Choroid plexus epithelial cell (primary cell): ENCODE measurements around the gene ATXN1.

Source experiments
- DNase-seq: peaks from one replicate; pipeline ENCODE4 v3.0.0-alpha.2; 2010; ENCODE audit warnings: low read depth
- H3K4me3 ChIP-seq: 2 replicates; pipeline ENCODE4 v1.5.1; 2011; ENCODE audit warnings: low read depth, mild to moderate bottlenecking, control low read depth, low read length, moderate library complexity
- TF ChIP-seq, protein P1 (sequence below): conservative IDR thresholded peaks from 2 replicates; pipeline ENCODE4 v1.5.1; 2011; ENCODE audit warnings: low read depth, mild to moderate bottlenecking, control low read depth, inconsistent platforms, low read length, moderate library complexity

Gene ATXN1

DNA sequence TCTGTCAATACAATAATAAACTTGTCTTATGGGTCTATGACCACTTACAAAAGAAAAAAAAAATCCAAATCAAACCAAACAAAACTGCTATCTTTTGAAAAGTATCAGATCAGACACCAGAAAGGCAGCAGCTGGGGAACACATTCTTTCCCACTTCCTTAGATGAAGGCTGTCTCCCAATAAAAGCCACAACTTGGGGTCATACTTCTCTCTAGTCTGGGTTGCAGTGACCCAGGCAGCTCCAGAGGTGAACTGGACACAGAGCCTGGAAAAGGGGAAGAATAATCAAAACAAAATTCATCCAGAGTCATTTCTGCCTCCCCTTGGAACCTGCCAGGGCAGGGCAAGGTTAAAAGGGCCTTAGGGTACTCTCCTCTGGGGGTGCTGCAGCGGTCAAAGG lies 19.1 kb downstream of the ATXN1 start:
- H3K4me3 ChIP-seq: no peak overlapping the region
- DNase-seq: no peak
- TF ChIP-seq, protein P1, sequence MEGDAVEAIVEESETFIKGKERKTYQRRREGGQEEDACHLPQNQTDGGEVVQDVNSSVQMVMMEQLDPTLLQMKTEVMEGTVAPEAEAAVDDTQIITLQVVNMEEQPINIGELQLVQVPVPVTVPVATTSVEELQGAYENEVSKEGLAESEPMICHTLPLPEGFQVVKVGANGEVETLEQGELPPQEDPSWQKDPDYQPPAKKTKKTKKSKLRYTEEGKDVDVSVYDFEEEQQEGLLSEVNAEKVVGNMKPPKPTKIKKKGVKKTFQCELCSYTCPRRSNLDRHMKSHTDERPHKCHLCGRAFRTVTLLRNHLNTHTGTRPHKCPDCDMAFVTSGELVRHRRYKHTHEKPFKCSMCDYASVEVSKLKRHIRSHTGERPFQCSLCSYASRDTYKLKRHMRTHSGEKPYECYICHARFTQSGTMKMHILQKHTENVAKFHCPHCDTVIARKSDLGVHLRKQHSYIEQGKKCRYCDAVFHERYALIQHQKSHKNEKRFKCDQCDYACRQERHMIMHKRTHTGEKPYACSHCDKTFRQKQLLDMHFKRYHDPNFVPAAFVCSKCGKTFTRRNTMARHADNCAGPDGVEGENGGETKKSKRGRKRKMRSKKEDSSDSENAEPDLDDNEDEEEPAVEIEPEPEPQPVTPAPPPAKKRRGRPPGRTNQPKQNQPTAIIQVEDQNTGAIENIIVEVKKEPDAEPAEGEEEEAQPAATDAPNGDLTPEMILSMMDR: no peak

DNA sequence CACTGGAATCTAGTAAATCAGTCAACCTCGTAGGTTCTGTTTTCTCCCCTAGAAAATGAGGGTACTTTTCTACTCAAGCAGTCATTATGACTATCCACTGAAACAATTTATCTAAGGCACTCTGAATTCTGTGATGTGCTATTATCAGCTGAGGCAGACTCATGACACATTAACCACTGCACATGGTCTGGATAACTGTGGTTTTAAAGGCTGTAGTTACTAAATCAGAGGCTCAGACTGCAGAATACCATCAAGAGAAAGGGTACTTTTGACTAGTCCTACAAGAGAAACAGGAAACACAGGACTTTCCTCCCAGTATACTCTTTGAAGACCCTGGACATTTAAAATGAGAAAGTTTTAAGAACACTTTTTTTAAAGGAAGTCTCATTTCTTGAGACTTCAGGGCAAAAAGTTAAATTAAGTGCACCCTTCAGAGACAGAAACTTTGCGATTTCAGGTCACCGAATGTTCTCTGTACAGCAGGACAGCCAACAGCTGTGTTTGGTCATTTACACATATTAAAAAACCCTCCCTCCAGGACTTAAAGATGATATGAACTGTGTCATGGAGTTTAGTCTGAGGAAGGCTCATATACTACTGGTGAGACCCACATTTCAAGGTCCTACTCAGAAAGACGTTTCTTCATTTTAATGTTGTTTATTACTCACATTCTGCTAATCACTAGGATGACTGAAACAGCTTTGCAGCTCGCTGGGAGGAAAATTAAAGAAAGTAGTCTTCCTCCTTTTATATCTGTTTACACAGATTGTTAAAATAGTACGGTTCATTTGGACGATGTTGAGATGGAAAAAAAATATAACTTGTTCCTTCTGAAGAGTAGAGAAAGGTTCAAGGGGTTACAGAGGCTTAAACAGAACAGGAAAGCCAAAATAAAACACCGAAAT lies 19.9 kb downstream of the ATXN1 start:
- no peak overlapping the region for H3K4me3 ChIP-seq
- TF ChIP-seq, protein P1: no peak
- peak; percentile 98 for DNase-seq

DNA sequence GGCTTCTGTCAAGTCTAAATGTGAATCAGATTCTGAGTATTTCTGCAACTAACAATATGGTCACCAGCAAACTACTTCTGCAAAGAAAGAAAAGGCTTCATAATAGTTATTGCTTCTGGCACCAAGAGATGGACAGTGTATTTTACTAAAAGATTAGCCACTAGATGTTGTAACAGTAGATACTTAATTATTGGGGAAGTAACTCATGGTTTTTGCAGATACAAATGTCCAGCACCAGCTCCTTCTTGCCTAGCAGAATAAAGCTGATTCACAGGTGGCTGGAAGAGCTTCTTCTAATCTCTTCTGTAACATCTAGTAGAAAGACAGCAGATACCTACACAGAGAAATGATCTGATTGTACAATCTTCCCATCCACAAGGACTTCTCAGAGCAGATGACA lies 21.2 kb downstream of the ATXN1 start:
- TF ChIP-seq, protein P1: no peak
- H3K4me3 ChIP-seq: no peak overlapping the region
- no peak for DNase-seq

DNA sequence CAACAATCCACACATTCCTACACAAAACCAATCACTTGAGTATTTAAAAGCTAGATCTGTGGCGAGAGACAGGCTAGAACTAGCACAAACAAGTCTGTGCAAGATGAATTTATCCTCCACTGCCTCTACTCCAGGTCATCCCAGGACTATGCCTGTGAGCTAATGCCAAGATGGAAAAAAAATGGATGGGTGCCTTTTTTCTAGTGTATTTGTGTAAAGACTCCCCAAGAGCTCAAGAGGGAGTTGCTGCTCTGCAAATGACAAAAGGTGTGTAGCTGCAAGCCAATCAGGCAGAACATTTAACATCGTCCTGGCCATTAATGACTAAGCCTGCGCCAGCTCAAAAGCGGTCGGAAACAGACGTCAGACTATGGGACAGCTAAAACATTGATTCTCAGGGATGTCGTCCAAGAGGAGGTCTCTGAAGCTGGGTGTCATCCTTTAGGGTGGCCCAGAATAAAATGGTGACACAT lies 21.9 kb downstream of the ATXN1 start:
- H3K4me3 ChIP-seq: no peak overlapping the region
- DNase-seq: no peak
- TF ChIP-seq, protein P1: no peak

DNA sequence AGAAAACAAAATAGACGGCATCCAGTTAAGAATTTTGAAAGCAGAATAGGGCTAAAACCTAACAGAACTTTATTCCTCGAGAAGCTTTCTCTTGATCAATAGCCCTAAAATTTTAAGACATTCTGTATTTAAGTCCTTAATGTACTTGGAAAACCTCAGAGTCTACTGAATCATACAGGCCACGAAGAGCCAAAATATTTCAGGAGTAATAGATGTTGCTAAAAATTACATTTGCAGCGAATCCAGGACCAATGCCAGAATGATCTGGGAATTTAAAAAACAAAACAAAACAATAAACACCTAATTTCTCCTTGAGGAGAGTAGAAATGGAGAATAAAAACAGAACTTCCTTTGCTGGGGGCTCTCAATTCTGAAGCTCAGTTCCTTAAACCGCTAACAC lies 23.3 kb downstream of the ATXN1 start:
- DNase-seq: no peak

DNA sequence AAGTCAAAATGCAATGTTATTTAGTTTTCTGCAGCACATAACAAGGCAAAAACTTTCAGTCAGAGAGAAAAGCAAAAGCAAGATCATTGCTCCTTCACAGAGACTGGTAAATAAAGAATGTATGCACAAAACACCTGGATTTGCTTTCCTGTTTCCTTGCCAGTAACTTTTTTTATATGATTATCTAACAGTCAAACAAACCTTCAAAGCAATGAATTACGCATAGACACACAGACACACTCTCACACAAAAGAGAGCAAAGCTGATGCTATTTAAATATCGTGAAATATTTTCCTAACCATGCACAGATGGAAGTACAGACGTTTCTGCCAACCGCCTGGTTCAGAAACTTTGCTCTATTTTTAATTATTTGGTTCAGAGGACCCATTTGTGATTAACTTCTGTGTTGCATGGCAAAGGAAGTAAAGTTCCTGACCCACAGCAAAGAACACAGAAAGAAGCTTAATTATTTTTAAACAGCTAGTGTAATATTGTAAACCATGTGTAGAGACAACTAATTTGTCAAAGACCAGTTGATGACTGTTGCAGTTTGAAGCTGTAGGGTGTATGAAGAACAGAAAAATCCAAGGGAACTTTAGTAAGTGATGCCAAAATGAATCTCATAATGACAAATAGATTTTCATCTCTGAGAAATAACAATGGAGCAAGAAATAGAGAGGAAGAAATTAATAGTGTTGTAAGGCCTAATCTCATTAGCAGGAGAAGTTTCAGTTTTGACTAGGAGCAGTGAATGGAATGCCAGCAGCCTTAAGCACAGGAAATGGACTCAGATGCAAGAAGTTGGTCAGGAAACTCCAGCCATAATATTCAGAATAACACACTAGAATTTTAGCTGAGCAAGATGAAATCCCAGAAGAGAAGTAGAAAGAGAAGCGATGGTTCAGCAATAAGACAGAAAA lies 24.1 kb downstream of the ATXN1 start:
- TF ChIP-seq, protein P1: no peak
- no peak overlapping the region for H3K4me3 ChIP-seq
- peak; percentile 78 for DNase-seq

More for the DNA sequence above, 23.3 kb downstream of the ATXN1 start:
- no peak overlapping the region for H3K4me3 ChIP-seq
- TF ChIP-seq, protein P1: no peak
